Heart left ventricle (tissue), 13 donors: ENCODE measurements around the gene CCS.

Experiments used
- CTCF ChIP-seq, 12 donors: fragments of 200-600 bp; sonication (generic) in 4 of 12; IDR thresholded peaks; one replicate each; pipeline versions ENCODE4 v1.5.0 to v1.8.0; 2018 to 2022; ENCODE audit warnings: antibody characterized with exemption in 12 of 12, mild to moderate bottlenecking in 5 of 12
- POLR2A ChIP-seq, 2 donors: fragments of 450-650 bp; IDR thresholded peaks; one replicate each; pipeline ENCODE4 v1.6.1; 2017; ENCODE audit warnings: antibody characterized with exemption in 2 of 2, mild to moderate bottlenecking in 2 of 2, moderate library complexity in 2 of 2
- donor health status: ischemic (EF 13 %, LVEDD 7.1; RV severe dilation, severe dysfunction).
- donor health status: DM: no; HTN: yes; CAD: no.
- donor health status: DM: no; HTN: no; CAD: no.
- donor health status: ischemic (EF 25% LVEDD 6.9; RV normal size, moderate dysfunction).
- donor health status: ischemic (EF 25% LVEDD 5.7; RV mildly dilated, moderate dysfunction).
- donor health status: ischemic (EF 35%, LVEDD 5.7; RV mildly dilated, moderate dysfunction).
- donor health status: nonischemic (EF 11% LVEDD 7.7; RV severe dilation, severe dysfunction).
- donor health status: DM: yes; HTN: yes; CAD: no.
- donor health status: PGD.
- donor health status: ischemic (EF 29% LVEDD 5.4; RV normal size, mild dysfunction).
- donor health status: nonischemic (EF 23%, LVEDD 6.1; RV moderate dilation, normal function).

- TF ChIP-seq CTCF (IDR thresholded peaks at IDR 0.05) (no peak), POLR2A (IDR thresholded peaks at IDR 0.05) (no peak)
These were observed 32.9 kb upstream of the CCS start for GRCh38 chr11:66559866-66560676.
